Gastroesophageal sphincter (tissue), 4 donors: ENCODE data around the gene GRK5. TPM values are rescaled to one million over a fixed set of nuclear protein-coding genes. Genes with fewer than 3 reads are reported as not detected.

Experiments
- ATAC-seq: fragments of 150-250 bp; one replicate; pipeline ENCODE4 v1.9.1; 2016; ENCODE audit warnings: mild to moderate bottlenecking, moderate library complexity
- H3K27ac ChIP-seq, 4 donors: fragments of 200-600 bp; sonication (generic) in 3 of 4; 1 replicate in 3 of 4; 2 replicates in 1 of 4; pipeline ENCODE4 v1.5.1; 2016 to 2019
- H3K27me3 ChIP-seq: fragments of 200-600 bp; sonication (generic); one replicate; pipeline ENCODE4 v1.5.1; 2019
- H3K36me3 ChIP-seq, 2 donors: fragments of 200-600 bp; sonication (generic); one replicate each; pipeline ENCODE4 v1.5.1; 2019; ENCODE audit warnings: control low read depth in 1 of 2
- H3K4me1 ChIP-seq, 3 donors: fragments of 200-600 bp; sonication (generic); 1 replicate in 2 of 3; 2 replicates in 1 of 3; pipeline ENCODE4 v1.5.1; 2016 to 2019; ENCODE audit warnings: control low read depth in 2 of 3
- H3K4me3 ChIP-seq, 2 donors: fragments of 200-600 bp; sonication (generic); one replicate each; pipeline ENCODE4 v1.5.1; 2019; ENCODE audit warnings: mild to moderate bottlenecking in 1 of 2, moderate library complexity in 1 of 2
- H3K9me3 ChIP-seq, 3 donors: fragments of 200-600 bp; sonication (generic); one replicate each; pipeline ENCODE4 v1.5.1; 2017 to 2019; ENCODE audit warnings: control low read depth in 2 of 3
- CTCF ChIP-seq, 4 experiments: fragments of 200-600 bp in 2 of 4; fragments of 450-650 bp in 2 of 4; sonication (generic) in 1 of 4; IDR thresholded peaks; one replicate each; pipeline ENCODE4 v1.5.1; 2017 to 2019; ENCODE audit warnings: antibody characterized with exemption in 4 of 4, mild to moderate bottlenecking in 2 of 4, moderate library complexity in 2 of 4
- EP300 ChIP-seq: sonication (generic); formaldehyde crosslinking; IDR thresholded peaks from one replicate; pipeline ENCODE4 v1.6.1; 2017; ENCODE audit warnings: antibody characterized with exemption, mild to moderate bottlenecking
- POLR2A ChIP-seq, 2 donors: fragments of 450-650 bp; IDR thresholded peaks; one replicate each; pipeline ENCODE4 v1.6.1; 2017; ENCODE audit warnings: antibody characterized with exemption in 2 of 2, mild to moderate bottlenecking in 2 of 2, moderate library complexity in 1 of 2
- POLR2AphosphoS5 ChIP-seq: sonication (generic); formaldehyde crosslinking; IDR thresholded peaks from one replicate; pipeline ENCODE4 v1.6.1; 2017; ENCODE audit warnings: antibody characterized with exemption
- WGBS, 2 donors: methylation state at CpG; one replicate each; pipeline ENCODE4 v1.1.5; 2018; ENCODE audit warnings: low coverage in 1 of 2; 5-methylcytosine and 5-hydroxymethylcytosine counted together
- total RNA-seq, 4 donors: library from RNA; depleted of rRNA; stranded (reverse); fragments of >200 nt; gene quantifications; one replicate each; pipeline ENCODE4 v1.1.0, GENCODE V29; 2016

Gene GRK5
- total RNA-seq, 4 donors from 2014 or later, result 28.8 to 71.6 (median 47.7) TPM

- no peak for ATAC-seq
- H3K4me3 ChIP-seq, result no peak overlapping the region
- peak overlapping the region in 2 of 4 donors; percentile 51 to 76 for H3K27ac ChIP-seq
- no peak for TF ChIP-seq POLR2AphosphoS5
- no peak for TF ChIP-seq CTCF (IDR thresholded peaks at IDR 0.05)
- TF ChIP-seq EP300, result no peak
- no peak for TF ChIP-seq POLR2A (IDR thresholded peaks at IDR 0.05)
- H3K27me3 ChIP-seq, result no peaks in the 10 kb centered on the region
- 43 to 88% methylated on average over 2 to 3 of the region's 6 CpGs for WGBS, 2 donors
- no peaks in the 10 kb centered on the region for H3K36me3 ChIP-seq
- H3K4me1 ChIP-seq, result peaks cover 8 to 70% (median 47%) of the 10 kb centered on the region in 3 donors
- no peaks in the 10 kb centered on the region for H3K9me3 ChIP-seq
Observed at GRCh38 chr10:119291223-119291900, 84.0 kb downstream of the GRK5 start.

- no peak for ATAC-seq
- peak overlapping the region in 2 of 4 donors; percentile 13 to 17 for H3K27ac ChIP-seq
- peaks cover 8 to 66% (median 37%) of the 10 kb centered on the region in 3 donors for H3K4me1 ChIP-seq
- no peak for TF ChIP-seq CTCF (IDR thresholded peaks at IDR 0.05)
- no peak for TF ChIP-seq POLR2A (IDR thresholded peaks at IDR 0.05)
- TF ChIP-seq EP300, result no peak
- TF ChIP-seq POLR2AphosphoS5, result no peak
- 88 to 95% methylated on average over 7 to 8 of the region's 11 CpGs for WGBS, 2 donors
- no peak overlapping the region for H3K4me3 ChIP-seq
- no peaks in the 10 kb centered on the region for H3K27me3 ChIP-seq
- peaks cover 0 to 11% (median 0%) of the 10 kb centered on the region in 3 donors for H3K9me3 ChIP-seq
- H3K36me3 ChIP-seq, result no peaks in the 10 kb centered on the region
Observed at GRCh38 chr10:119292968-119293760, 85.8 kb downstream of the GRK5 start.

GRCh38 chr10:119296703-119297102 is 89.3 kb downstream of the GRK5 start:
- Histone ChIP-seq H3K4me3 (no peak overlapping the region), H3K27me3 (no peaks in the 10 kb centered on the region), H3K27ac (peak overlapping the region in 3 of 4 donors; percentile 12 to 55 (median 54)), H3K4me1 (peaks cover 0 to 68% (median 28%) of the 10 kb centered on the region in 3 donors), H3K9me3 (peaks cover 0 to 11% (median 0%) of the 10 kb centered on the region in 3 donors), H3K36me3 (no peaks in the 10 kb centered on the region)
- TF ChIP-seq POLR2AphosphoS5 (no peak), POLR2A (IDR thresholded peaks at IDR 0.05) (no peak), EP300 (no peak), CTCF (IDR thresholded peaks at IDR 0.05) (no peak)
- WGBS, 2 donors, result 74% methylated on average over 3 of the region's 4 CpGs; no CpG with 5 or more reads in 1 of the 2 donors
- ATAC-seq, result no peak

- 27 to 63% methylated on average over 2 to 5 of the region's 5 CpGs for WGBS, 2 donors
- TF ChIP-seq EP300, result no peak
- no peak for TF ChIP-seq CTCF (IDR thresholded peaks at IDR 0.05)
- TF ChIP-seq POLR2AphosphoS5, result peak; percentile 7
- no peak for TF ChIP-seq POLR2A (IDR thresholded peaks at IDR 0.05)
- Histone ChIP-seq H3K4me1 (peaks cover 0 to 75% (median 35%) of the 10 kb centered on the region in 3 donors), H3K27ac (peak overlapping the region in 3 of 4 donors; percentile 18 to 55 (median 54)), H3K27me3 (no peaks in the 10 kb centered on the region), H3K36me3 (no peaks in the 10 kb centered on the region), H3K4me3 (no peak overlapping the region), H3K9me3 (peaks cover 0 to 11% (median 0%) of the 10 kb centered on the region in 3 donors)
- ATAC-seq, result no peak
Observed at GRCh38 chr10:119297207-119297968, 90.0 kb downstream of the GRK5 start.
